A549 treated with ZK216348 at 1 μM for 4 hours (cell line): ENCODE results near the gene LZTFL1. TPM values are rescaled to one million over a fixed set of nuclear protein-coding genes. Genes with fewer than 3 reads are reported as not detected.

Source experiments
- total RNA-seq: library from RNA; stranded (reverse); fragments of 200-300 nt; extraction: Qiagen RNA extraction; gene quantifications from 5 replicates; pipeline ENCODE4 v1.2.3, GENCODE V29; 2022; ENCODE audit warnings: low read depth

The LZTFL1 gene
- 15.4 to 17.7 TPM (median 16.9 TPM) in 5 replicates for total RNA-seq

GRCh38 chr3:45841757-45842491 is at the start of gene LZTFL1:
TSS of gene LZTFL1 (minus strand) at chr3:45842119. CDS start at chr3:45841991, 128 bp downstream.

GRCh38 chr3:45885979-45886705 is 44.2 kb upstream of the LZTFL1 start, which contains the start of gene CCR9:
TSS of gene CCR9 (plus strand) at chr3:45886543. CDS start at chr3:45894934, 8,391 bp downstream.

GRCh38 chr3:45795882-45796765 is 45.8 kb downstream of the LZTFL1 start, which contains the start of gene SLC6A20:
TSS of gene SLC6A20 (minus strand) at chr3:45796536. CDS start at chr3:45796419, 117 bp downstream.

Other genes starting within 250 kb of the LZTFL1 start
- 8.2 to 22.7 TPM (median 15.5 TPM) in 5 replicates for gene LIMD1, start 247.4 kb downstream of the LZTFL1 start, total RNA-seq
- 13.5 to 17.9 TPM (median 15.8 TPM) in 5 replicates for gene SACM1L, start 152.7 kb downstream of the LZTFL1 start, total RNA-seq
- gene SLC6A20, start 45.6 kb downstream of the LZTFL1 start, total RNA-seq: 0.06 to 0.20 TPM in 2 of 5 replicates, not detected in the others
- gene CCR9, start 44.4 kb upstream of the LZTFL1 start, total RNA-seq: not detected in 5 replicates
- not detected in 5 replicates for gene CXCR6, start 101.3 kb upstream of the LZTFL1 start, total RNA-seq
- 4.5 to 5.6 TPM (median 5.4 TPM) in 5 replicates for gene FYCO1, start 153.7 kb upstream of the LZTFL1 start, total RNA-seq
- not detected in 5 replicates for gene XCR1, start 185.4 kb upstream of the LZTFL1 start, total RNA-seq